GM13976 (cell line): ENCODE results near the gene PRKAG2.

Experiments
- DNase-seq: peaks from one replicate; pipeline ENCODE4 v3.0.0; 2012; ENCODE audit warnings: low spot score
- in situ Hi-C: fragments of 300-500 bp; cut with MboI; formaldehyde crosslinking; loops from one replicate; pipeline ENCODE4 v1.12.0; 2022; ENCODE audit warnings: low sequenced_read_pairs, mixed read lengths, inconsistent platforms; ENCODE audit not compliant: unreplicated experiment
- TF ChIP-seq, protein P1 (sequence below): IDR thresholded peaks from 2 replicates; pipeline ENCODE4 v1.5.1; 2012; ENCODE audit warnings: borderline replicate concordance, mild to moderate bottlenecking; ENCODE audit not compliant: insufficient read depth; ENCODE audit errors: extremely low read depth, missing control alignments, control extremely low read depth

PRKAG2 gene

DNA sequence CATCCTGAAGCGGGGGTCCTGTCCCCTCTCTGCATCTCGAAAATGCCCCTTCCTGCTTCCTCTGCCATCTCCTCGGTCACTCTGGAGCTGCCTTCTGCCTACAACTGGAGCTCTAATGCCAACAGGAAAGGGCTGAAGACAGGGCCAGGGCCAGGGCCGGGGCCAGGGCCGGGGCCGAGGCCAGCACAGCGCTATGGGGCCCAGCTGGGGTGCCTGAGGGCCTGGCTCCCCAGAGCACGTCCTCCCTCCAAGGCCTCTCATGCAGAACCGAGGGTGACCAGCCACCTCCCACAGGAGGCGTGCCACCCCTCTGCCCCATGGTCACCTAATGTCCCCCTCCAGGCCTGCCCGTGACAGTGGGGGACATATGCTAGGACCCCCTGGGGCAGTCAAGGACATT, 155.7 kb downstream of the PRKAG2 start:
- in situ Hi-C loops = no loop called here
- TF ChIP-seq, protein P1, sequence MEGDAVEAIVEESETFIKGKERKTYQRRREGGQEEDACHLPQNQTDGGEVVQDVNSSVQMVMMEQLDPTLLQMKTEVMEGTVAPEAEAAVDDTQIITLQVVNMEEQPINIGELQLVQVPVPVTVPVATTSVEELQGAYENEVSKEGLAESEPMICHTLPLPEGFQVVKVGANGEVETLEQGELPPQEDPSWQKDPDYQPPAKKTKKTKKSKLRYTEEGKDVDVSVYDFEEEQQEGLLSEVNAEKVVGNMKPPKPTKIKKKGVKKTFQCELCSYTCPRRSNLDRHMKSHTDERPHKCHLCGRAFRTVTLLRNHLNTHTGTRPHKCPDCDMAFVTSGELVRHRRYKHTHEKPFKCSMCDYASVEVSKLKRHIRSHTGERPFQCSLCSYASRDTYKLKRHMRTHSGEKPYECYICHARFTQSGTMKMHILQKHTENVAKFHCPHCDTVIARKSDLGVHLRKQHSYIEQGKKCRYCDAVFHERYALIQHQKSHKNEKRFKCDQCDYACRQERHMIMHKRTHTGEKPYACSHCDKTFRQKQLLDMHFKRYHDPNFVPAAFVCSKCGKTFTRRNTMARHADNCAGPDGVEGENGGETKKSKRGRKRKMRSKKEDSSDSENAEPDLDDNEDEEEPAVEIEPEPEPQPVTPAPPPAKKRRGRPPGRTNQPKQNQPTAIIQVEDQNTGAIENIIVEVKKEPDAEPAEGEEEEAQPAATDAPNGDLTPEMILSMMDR = no peak
- DNase-seq = no peak

DNA sequence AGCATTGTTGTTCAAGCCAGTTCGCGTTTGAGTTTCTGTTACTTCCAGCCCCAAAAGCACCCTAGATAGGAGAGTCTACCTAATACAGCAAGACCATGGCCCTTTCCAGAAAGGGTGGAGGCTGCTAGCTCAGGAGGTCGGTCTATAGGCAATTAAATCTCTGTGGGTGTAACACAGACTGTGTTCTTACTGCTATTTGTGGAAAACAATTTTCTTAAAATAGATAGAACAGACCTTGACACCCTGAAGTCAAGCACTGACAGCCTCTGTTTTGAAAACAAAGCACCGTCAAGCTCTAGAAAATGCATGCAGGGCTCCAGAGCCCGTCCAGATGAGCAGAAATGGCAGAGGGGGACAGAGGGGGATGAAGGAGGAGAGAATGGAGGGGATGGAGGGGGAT, 156.6 kb downstream of the PRKAG2 start:
- no peak for DNase-seq
- in situ Hi-C loops = no loop called here
- TF ChIP-seq, protein P1 = no peak

DNA sequence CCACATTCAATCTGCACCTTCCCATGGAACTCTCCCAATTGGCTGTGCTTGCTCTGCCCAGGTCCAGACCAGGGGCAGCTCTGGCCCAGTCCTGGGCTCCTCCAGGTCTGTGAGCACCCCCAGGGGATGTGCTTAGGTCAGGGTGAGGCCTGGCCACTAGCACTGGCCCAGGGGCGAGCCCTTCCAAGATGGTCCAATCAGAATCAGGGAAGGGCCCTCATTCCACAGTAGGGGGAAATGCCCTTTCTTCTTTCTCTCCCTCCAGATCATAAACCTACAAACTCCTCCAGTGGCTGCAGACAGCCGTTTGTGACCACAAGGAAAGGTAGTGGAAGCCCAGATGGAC, 157.0 kb downstream of the PRKAG2 start:
- DNase-seq = no peak
- in situ Hi-C loops = no loop called here
- TF ChIP-seq, protein P1 = no peak

DNA sequence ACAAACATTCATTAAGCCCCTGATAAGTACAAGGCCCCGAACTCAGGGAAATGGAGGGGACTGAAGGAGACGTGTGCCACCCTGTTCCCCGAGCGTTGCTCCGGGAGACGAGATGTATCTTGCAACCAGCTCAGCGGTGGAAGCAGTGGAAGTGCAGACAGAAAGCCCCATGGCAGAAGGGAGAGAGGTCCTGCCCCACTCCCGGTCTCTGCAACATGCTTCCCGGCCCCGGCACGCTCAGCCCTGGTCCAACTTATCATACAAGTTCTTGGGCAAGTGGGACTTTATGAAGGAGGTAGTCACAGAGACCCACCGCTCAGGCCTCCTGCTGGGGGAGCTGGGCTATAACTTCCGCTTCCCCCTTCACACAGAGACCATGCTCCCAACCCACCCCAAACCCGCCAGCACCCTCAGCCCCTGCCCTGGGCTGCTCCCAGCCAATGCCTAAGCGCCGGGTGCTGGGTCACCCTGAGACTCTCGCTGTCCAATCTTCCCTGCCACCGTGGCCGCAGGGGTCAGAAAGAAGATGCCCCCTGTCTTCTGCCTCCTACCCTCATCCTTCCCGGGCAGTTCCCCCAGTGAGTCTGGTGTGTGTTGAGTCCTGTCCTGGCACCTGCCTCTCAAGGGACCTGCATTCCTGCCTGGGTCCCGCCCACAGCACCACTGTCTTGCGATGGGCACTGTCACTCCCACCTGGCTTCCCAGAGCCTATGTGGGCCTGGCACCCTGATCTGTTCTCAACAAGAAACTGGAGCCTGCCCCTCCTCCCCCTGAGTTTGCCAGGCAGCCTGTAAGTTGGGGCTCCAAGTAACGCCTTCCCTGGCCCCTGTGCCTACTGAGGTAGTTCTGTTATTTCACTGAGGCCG, 157.7 kb downstream of the PRKAG2 start:
- in situ Hi-C loops = no loop called here
- no peak for DNase-seq
- TF ChIP-seq, protein P1 = no peak

DNA sequence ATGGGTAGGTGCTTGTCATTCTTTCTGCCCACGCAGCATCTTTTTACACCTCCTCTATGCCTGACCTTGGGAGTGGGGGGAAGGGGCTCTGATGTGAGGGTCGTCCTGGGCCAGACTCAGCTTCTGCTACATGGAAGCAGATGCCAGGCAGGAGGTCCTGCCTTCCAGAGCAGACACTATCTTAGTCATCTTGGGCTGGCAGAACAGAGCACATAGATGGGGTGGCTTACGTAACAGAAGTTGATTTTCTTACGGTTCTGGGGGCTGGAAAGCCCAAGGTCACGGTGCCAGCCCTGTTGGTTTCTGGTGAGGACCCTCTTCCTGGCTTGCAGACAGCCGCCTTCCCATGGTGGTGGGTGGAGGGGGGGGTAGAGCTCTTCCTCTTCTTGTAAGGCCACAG, 159.0 kb downstream of the PRKAG2 start:
- in situ Hi-C loops = no loop called here
- no peak for DNase-seq
- TF ChIP-seq, protein P1 = no peak

DNA sequence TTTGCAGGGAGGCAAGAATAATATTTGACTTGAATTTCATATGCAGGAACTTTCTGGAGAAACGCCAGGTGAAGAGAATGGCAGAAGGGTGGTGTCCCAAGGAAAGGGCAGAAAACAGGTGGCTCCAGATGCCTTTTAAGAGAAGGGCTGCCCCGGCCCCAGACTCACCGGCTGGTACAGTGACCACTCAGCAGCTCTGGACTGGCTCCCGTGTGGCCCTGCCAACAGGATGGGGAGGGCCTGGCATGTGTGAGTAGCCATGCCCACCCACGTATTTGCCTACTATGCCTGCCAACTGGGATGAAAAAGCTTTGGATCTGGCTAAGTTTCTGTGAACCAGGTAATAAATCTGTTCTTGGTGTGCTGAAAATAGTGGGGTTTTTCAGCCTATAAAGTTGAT, 159.5 kb downstream of the PRKAG2 start:
- in situ Hi-C loops = no loop called here
- TF ChIP-seq, protein P1 = no peak
- no peak for DNase-seq
